KOPT-K1 (cell line): ENCODE results near the gene HS6ST1.

Experiments
- H3K27ac ChIP-seq: fragments of 200-600 bp; sonication (generic); 2 replicates; pipeline ENCODE4 v1.5.1; 2016; ENCODE audit warnings: antibody characterized with exemption, mild to moderate bottlenecking, low read depth, low read length; ENCODE audit not compliant: poor library complexity, severe bottlenecking
- H3K36me3 ChIP-seq: fragments of 200-600 bp; sonication (generic); 2 replicates; pipeline ENCODE4 v1.5.1; 2017; ENCODE audit warnings: antibody characterized with exemption, mild to moderate bottlenecking, low read length, moderate library complexity; ENCODE audit not compliant: insufficient read depth
- H3K9me3 ChIP-seq: fragments of 200-600 bp; sonication (generic); 2 replicates; pipeline ENCODE4 v1.5.1; 2017; ENCODE audit warnings: antibody characterized with exemption, low read length, mild to moderate bottlenecking; ENCODE audit not compliant: insufficient read depth, poor library complexity, severe bottlenecking

HS6ST1 gene

GRCh38 chr2:128280901-128281321, 37.8 kb downstream of the HS6ST1 start:
- peaks cover 5% of the 10 kb centered on the region for H3K9me3 ChIP-seq
- no peak overlapping the region for H3K27ac ChIP-seq
- peaks cover 100% of the 10 kb centered on the region for H3K36me3 ChIP-seq

- Histone ChIP-seq H3K36me3 (peaks cover 100% of the 10 kb centered on the region), H3K27ac (no peak overlapping the region), H3K9me3 (peaks cover 11% of the 10 kb centered on the region)
Measured at GRCh38 chr2:128280158-128280871, 38.4 kb downstream of the HS6ST1 start.

GRCh38 chr2:128279786-128280157, 38.9 kb downstream of the HS6ST1 start:
- peaks cover 17% of the 10 kb centered on the region for H3K9me3 ChIP-seq
- H3K27ac ChIP-seq = no peak overlapping the region
- H3K36me3 ChIP-seq = peaks cover 100% of the 10 kb centered on the region

GRCh38 chr2:128279009-128279408, 39.7 kb downstream of the HS6ST1 start:
- no peak overlapping the region for H3K27ac ChIP-seq
- peaks cover 23% of the 10 kb centered on the region for H3K9me3 ChIP-seq
- H3K36me3 ChIP-seq = peaks cover 100% of the 10 kb centered on the region

GRCh38 chr2:128277961-128278681, 40.5 kb downstream of the HS6ST1 start:
- H3K9me3 ChIP-seq = peaks cover 23% of the 10 kb centered on the region
- peaks cover 100% of the 10 kb centered on the region for H3K36me3 ChIP-seq
- no peak overlapping the region for H3K27ac ChIP-seq

- H3K36me3 ChIP-seq = peaks cover 100% of the 10 kb centered on the region
- H3K27ac ChIP-seq = no peak overlapping the region
- H3K9me3 ChIP-seq = peaks cover 23% of the 10 kb centered on the region
Measured at GRCh38 chr2:128276878-128277675, 41.6 kb downstream of the HS6ST1 start.

GRCh38 chr2:128275498-128276045, 43.1 kb downstream of the HS6ST1 start:
- Histone ChIP-seq H3K9me3 (peaks cover 23% of the 10 kb centered on the region), H3K27ac (no peak overlapping the region), H3K36me3 (peaks cover 100% of the 10 kb centered on the region)

- H3K36me3 ChIP-seq = peaks cover 100% of the 10 kb centered on the region
- peaks cover 23% of the 10 kb centered on the region for H3K9me3 ChIP-seq
- H3K27ac ChIP-seq = no peak overlapping the region
Measured at GRCh38 chr2:128274218-128274617, 44.5 kb downstream of the HS6ST1 start.

GRCh38 chr2:128273469-128274081, 45.1 kb downstream of the HS6ST1 start:
- Histone ChIP-seq H3K9me3 (peaks cover 23% of the 10 kb centered on the region), H3K36me3 (peaks cover 100% of the 10 kb centered on the region), H3K27ac (no peak overlapping the region)

GRCh38 chr2:128272601-128273468, 45.8 kb downstream of the HS6ST1 start:
- Histone ChIP-seq H3K27ac (no peak overlapping the region), H3K36me3 (peaks cover 98% of the 10 kb centered on the region), H3K9me3 (peaks cover 23% of the 10 kb centered on the region)

- peaks cover 23% of the 10 kb centered on the region for H3K9me3 ChIP-seq
- H3K27ac ChIP-seq = no peak overlapping the region
- peaks cover 93% of the 10 kb centered on the region for H3K36me3 ChIP-seq
Measured at GRCh38 chr2:128271911-128272600, 46.6 kb downstream of the HS6ST1 start.

- Histone ChIP-seq H3K27ac (no peak overlapping the region), H3K36me3 (peaks cover 91% of the 10 kb centered on the region), H3K9me3 (peaks cover 23% of the 10 kb centered on the region)
Measured at GRCh38 chr2:128271597-128271910, 47.1 kb downstream of the HS6ST1 start.

- H3K27ac ChIP-seq = no peak overlapping the region
- H3K9me3 ChIP-seq = peaks cover 18% of the 10 kb centered on the region
- H3K36me3 ChIP-seq = peaks cover 91% of the 10 kb centered on the region
Measured at GRCh38 chr2:128270672-128271596, 47.7 kb downstream of the HS6ST1 start.
